ENCODE measurements around the gene CARD11. TPM values are rescaled to one million over a fixed set of nuclear protein-coding genes. Genes with fewer than 3 reads are reported as not detected.

CARD11 gene
- total and polyA plus RNA-seq, 2 of the 4 experiments (the other 2 are of a cell fraction), result 0.18 to 0.26 TPM

DNA sequence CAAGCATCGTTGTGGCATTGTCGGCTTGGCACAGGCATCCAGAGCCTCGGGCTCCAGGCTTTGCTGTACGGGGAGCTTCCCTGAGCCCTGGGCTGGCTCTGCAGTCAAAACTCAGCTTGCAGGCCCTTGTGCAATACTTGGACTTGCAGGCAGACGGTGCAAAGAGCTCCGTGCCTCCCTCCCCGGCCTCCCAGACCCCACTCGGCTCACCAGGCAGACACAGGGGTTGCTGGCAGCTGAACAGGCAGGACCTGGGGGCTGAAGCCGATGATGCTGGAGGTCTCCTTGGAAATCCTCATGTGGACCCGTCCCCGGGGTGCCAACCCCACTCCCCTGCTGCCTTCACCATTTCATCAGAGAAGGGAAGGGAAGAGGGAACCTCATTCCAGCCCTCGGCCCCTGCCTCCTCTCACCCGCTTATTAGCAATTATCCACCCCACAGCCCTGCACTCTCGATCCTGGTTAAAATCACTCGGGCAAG lies 139.9 kb downstream of the CARD11 start:
- H3K4me1 ChIP-seq (ENCODE audit: control insufficient read depth, insufficient read depth, low read length), result no peaks in the 10 kb centered on the region; the same call in 1 of the 2 replicates
- H3K27me3 ChIP-seq (ENCODE audit: control insufficient read depth, insufficient read depth, low read length), result peaks cover 1% of the 10 kb centered on the region; the same call in 1 of the 2 replicates
- no peak overlapping the region for H2AK9ac ChIP-seq (replicated peaks; ENCODE audit: low read depth, low read length, poor library complexity)
- no peaks in the 10 kb centered on the region for H4K20me1 ChIP-seq (ENCODE audit: insufficient read depth, low read length)
- no peak overlapping the region for H3K4ac ChIP-seq (ENCODE audit: low read depth, low read length)
- H3K18ac ChIP-seq (ENCODE audit: low read depth, low read length), result no peak overlapping the region
- intact Hi-C loops (cut with micrococcal nuclease) (no loop called here), in situ Hi-C loops (cut with MboI; ENCODE audit: low sequenced_read_pairs) (no loop called here), dilution Hi-C loops (cut with HindIII; ENCODE audit: low sequenced_read_pairs, unreplicated experiment) (no loop called here)
- no peak overlapping the region for H4K91ac ChIP-seq (ENCODE audit: insufficient read depth, low read depth, low read length)
- H4K8ac ChIP-seq (ENCODE audit: low read depth in 2 of 2, low read length in 2 of 2), result no peak overlapping the region
- no peak overlapping the region for H2BK5ac ChIP-seq (ENCODE audit: low read depth, low read length, poor library complexity, severe bottlenecking)
- H3K4me3 ChIP-seq (ENCODE audit: insufficient read depth, low read depth, low read length), result no peak overlapping the region
- H4K5ac ChIP-seq (ENCODE audit: low read depth, low read length), result no peak overlapping the region
- no peak overlapping the region for H2BK120ac ChIP-seq (ENCODE audit: low read depth, low read length)
- no peaks in the 10 kb centered on the region for H3K36me3 ChIP-seq (ENCODE audit: control insufficient read depth, insufficient read depth, low read length)
- CTCF ChIA-PET, result no interaction called here
- H3K9me3 ChIP-seq (ENCODE audit: control insufficient read depth, insufficient read depth, low read length), result peaks cover 2% of the 10 kb centered on the region; the same call in 1 of the 2 replicates
- no peak overlapping the region for H3K14ac ChIP-seq (replicated peaks; ENCODE audit: low read depth, low read length)
- no peak for DNase-seq
- H3K56ac ChIP-seq (ENCODE audit: extremely low read depth, insufficient read depth, low read length), result no peak overlapping the region
- no peak overlapping the region for H3K27ac ChIP-seq (ENCODE audit: insufficient read depth, low read length)
- H3K4me2 ChIP-seq (ENCODE audit: low read depth, low read length), result no peak overlapping the region
- no peaks in the 10 kb centered on the region for H3K9me1 ChIP-seq (ENCODE audit: insufficient read depth, low read length)
- no peak overlapping the region for H2BK20ac ChIP-seq (ENCODE audit: low read depth, low read length)
- TF ChIP-seq POLR2A (IDR thresholded peaks at IDR 0.05; ENCODE audit: low read depth, low read length) (no peak), MXI1 (IDR thresholded peaks at IDR 0.05; ENCODE audit: borderline replicate concordance, low read depth, low read length) (no peak)
- TF ChIP-seq, protein P1, sequence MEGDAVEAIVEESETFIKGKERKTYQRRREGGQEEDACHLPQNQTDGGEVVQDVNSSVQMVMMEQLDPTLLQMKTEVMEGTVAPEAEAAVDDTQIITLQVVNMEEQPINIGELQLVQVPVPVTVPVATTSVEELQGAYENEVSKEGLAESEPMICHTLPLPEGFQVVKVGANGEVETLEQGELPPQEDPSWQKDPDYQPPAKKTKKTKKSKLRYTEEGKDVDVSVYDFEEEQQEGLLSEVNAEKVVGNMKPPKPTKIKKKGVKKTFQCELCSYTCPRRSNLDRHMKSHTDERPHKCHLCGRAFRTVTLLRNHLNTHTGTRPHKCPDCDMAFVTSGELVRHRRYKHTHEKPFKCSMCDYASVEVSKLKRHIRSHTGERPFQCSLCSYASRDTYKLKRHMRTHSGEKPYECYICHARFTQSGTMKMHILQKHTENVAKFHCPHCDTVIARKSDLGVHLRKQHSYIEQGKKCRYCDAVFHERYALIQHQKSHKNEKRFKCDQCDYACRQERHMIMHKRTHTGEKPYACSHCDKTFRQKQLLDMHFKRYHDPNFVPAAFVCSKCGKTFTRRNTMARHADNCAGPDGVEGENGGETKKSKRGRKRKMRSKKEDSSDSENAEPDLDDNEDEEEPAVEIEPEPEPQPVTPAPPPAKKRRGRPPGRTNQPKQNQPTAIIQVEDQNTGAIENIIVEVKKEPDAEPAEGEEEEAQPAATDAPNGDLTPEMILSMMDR (conservative IDR thresholded peaks at IDR 0.05; ENCODE audit: low read depth, low read length), result no peak
- BruUV-seq (replicated peaks), result no TSS peak
- 78% methylated on average over 3 of the region's 15 CpGs; no CpG with 5 or more reads in 1 of the 2 experiments for WGBS, 2 experiments (ENCODE audit: extremely low coverage in 2 of 2, insufficient read length in 1 of 2)
- H2BK15ac ChIP-seq (ENCODE audit: low read depth, low read length), result no peak overlapping the region
- no peak overlapping the region for H3K23ac ChIP-seq (ENCODE audit: low read depth, low read length)
- no peak overlapping the region for H2AFZ ChIP-seq (replicated peaks; ENCODE audit: low read length, poor library complexity)
- H3K9ac ChIP-seq (ENCODE audit: low read depth, low read length), result no peak overlapping the region
- H3K79me1 ChIP-seq (ENCODE audit: low read depth in 1 of 2, low read length in 2 of 2), result no peaks in the 10 kb centered on the region
- H2AK5ac ChIP-seq (ENCODE audit: low read depth, low read length), result no peak overlapping the region
- no peak for ATAC-seq (ENCODE audit: low read depth)
- POLR2A ChIA-PET (ENCODE audit: unreplicated experiment), result no interaction called here

Measured in IMR-90 (cell line).